ENCODE measurements around the gene PLXNA3. TPM values are rescaled to one million over a fixed set of nuclear protein-coding genes. Genes with fewer than 3 reads are reported as not detected.

Gene PLXNA3
- total and polyA plus RNA-seq, 2 experiments from 2014 or later, result 2.7 to 5.4 TPM

DNA sequence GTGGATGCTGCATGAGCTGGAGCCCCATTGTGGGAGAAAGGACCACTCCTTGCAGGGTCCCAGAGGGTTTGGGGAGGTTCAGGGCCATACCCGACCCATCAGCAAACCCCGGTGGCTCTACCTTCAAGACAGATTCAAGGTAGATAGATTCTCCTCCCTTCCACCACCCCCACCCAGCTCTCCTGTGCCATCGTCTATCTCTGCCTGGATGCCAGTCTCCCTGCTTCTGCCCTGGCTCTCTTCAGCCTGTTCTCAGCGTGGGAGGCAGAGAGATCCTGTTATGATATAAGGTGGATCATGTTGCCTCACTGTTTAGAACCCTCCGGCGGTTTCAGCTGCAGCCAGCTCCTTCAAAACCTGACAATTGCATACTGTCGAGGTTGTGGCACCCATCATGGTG is 15.6 kb downstream of the PLXNA3 start:
- H3K27ac Mint-ChIP-seq, result no peak overlapping the region
- H3K4me1 Mint-ChIP-seq, result no peaks in the 10 kb centered on the region
- no peaks in the 10 kb centered on the region for H3K27me3 ChIP-seq (ENCODE audit: insufficient read depth)
- DNase-seq (ENCODE audit: low spot score), result no peak
- no peak overlapping the region for H3K4me3 Mint-ChIP-seq
- H3K27ac ChIP-seq (ENCODE audit: low read depth), result no peak overlapping the region
- H4K20me1 ChIP-seq (replicated peaks; ENCODE audit: insufficient read depth), result no peaks in the 10 kb centered on the region; the same call in 1 of the 2 replicates
- H3K27me3 Mint-ChIP-seq (ENCODE audit: insufficient read depth, low read depth, poor library complexity), result peaks cover 8% of the 10 kb centered on the region
- H3K9me3 Mint-ChIP-seq, result no peaks in the 10 kb centered on the region
- no peak overlapping the region for H3K4me2 ChIP-seq
- no peaks in the 10 kb centered on the region for H3K79me2 ChIP-seq (replicated peaks; ENCODE audit: insufficient read depth)
- H3F3A ChIP-seq (replicated peaks; ENCODE audit: low read depth), result no peaks in the 10 kb centered on the region
- H3K4me1 ChIP-seq (ENCODE audit: insufficient read depth), result no peaks in the 10 kb centered on the region
- H3K9me2 ChIP-seq (ENCODE audit: insufficient read depth), result no peaks in the 10 kb centered on the region
- no peak overlapping the region for H2AFZ ChIP-seq
- H3K36me3 ChIP-seq (ENCODE audit: insufficient read depth), result no peaks in the 10 kb centered on the region
- H3K36me3 Mint-ChIP-seq (ENCODE audit: low read depth), result peaks cover 10% of the 10 kb centered on the region
- H3K4me3 ChIP-seq, result no peak overlapping the region
- ATAC-seq, result no peak
- TF ChIP-seq ETS1 (IDR thresholded peaks at IDR 0.05) (no peak), CREB1 (CRISPR knock-in tag; IDR thresholded peaks at IDR 0.05; ENCODE audit: low read depth) (no peak), EZH2phosphoT487 (IDR thresholded peaks at IDR 0.05; ENCODE audit: unreplicated experiment) (no peak), ZNF331 (CRISPR knock-in tag; IDR thresholded peaks at IDR 0.05; ENCODE audit: low read depth) (no peak), POLR2AphosphoS5 (IDR thresholded peaks at IDR 0.05; ENCODE audit: low read depth) (no peak), STAT1 (IDR thresholded peaks at IDR 0.05; ENCODE audit: unreplicated experiment) (no peak), REST (IDR thresholded peaks at IDR 0.05; ENCODE audit: unreplicated experiment) (no peak), NANOG (IDR thresholded peaks at IDR 0.05; ENCODE audit: borderline replicate concordance) (no peak), JUNB (IDR thresholded peaks at IDR 0.05; ENCODE audit: unreplicated experiment) (no peak), EZH2 (IDR thresholded peaks at IDR 0.05; ENCODE audit: low read depth, unreplicated experiment) (no peak), ZNF114 (CRISPR knock-in tag; IDR thresholded peaks at IDR 0.05) (no peak)
- TF ChIP-seq, protein P1, sequence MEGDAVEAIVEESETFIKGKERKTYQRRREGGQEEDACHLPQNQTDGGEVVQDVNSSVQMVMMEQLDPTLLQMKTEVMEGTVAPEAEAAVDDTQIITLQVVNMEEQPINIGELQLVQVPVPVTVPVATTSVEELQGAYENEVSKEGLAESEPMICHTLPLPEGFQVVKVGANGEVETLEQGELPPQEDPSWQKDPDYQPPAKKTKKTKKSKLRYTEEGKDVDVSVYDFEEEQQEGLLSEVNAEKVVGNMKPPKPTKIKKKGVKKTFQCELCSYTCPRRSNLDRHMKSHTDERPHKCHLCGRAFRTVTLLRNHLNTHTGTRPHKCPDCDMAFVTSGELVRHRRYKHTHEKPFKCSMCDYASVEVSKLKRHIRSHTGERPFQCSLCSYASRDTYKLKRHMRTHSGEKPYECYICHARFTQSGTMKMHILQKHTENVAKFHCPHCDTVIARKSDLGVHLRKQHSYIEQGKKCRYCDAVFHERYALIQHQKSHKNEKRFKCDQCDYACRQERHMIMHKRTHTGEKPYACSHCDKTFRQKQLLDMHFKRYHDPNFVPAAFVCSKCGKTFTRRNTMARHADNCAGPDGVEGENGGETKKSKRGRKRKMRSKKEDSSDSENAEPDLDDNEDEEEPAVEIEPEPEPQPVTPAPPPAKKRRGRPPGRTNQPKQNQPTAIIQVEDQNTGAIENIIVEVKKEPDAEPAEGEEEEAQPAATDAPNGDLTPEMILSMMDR (conservative IDR thresholded peaks at IDR 0.05; ENCODE audit: low read depth in 2 of 2), result no peak
- TF ChIP-seq, protein P2, sequence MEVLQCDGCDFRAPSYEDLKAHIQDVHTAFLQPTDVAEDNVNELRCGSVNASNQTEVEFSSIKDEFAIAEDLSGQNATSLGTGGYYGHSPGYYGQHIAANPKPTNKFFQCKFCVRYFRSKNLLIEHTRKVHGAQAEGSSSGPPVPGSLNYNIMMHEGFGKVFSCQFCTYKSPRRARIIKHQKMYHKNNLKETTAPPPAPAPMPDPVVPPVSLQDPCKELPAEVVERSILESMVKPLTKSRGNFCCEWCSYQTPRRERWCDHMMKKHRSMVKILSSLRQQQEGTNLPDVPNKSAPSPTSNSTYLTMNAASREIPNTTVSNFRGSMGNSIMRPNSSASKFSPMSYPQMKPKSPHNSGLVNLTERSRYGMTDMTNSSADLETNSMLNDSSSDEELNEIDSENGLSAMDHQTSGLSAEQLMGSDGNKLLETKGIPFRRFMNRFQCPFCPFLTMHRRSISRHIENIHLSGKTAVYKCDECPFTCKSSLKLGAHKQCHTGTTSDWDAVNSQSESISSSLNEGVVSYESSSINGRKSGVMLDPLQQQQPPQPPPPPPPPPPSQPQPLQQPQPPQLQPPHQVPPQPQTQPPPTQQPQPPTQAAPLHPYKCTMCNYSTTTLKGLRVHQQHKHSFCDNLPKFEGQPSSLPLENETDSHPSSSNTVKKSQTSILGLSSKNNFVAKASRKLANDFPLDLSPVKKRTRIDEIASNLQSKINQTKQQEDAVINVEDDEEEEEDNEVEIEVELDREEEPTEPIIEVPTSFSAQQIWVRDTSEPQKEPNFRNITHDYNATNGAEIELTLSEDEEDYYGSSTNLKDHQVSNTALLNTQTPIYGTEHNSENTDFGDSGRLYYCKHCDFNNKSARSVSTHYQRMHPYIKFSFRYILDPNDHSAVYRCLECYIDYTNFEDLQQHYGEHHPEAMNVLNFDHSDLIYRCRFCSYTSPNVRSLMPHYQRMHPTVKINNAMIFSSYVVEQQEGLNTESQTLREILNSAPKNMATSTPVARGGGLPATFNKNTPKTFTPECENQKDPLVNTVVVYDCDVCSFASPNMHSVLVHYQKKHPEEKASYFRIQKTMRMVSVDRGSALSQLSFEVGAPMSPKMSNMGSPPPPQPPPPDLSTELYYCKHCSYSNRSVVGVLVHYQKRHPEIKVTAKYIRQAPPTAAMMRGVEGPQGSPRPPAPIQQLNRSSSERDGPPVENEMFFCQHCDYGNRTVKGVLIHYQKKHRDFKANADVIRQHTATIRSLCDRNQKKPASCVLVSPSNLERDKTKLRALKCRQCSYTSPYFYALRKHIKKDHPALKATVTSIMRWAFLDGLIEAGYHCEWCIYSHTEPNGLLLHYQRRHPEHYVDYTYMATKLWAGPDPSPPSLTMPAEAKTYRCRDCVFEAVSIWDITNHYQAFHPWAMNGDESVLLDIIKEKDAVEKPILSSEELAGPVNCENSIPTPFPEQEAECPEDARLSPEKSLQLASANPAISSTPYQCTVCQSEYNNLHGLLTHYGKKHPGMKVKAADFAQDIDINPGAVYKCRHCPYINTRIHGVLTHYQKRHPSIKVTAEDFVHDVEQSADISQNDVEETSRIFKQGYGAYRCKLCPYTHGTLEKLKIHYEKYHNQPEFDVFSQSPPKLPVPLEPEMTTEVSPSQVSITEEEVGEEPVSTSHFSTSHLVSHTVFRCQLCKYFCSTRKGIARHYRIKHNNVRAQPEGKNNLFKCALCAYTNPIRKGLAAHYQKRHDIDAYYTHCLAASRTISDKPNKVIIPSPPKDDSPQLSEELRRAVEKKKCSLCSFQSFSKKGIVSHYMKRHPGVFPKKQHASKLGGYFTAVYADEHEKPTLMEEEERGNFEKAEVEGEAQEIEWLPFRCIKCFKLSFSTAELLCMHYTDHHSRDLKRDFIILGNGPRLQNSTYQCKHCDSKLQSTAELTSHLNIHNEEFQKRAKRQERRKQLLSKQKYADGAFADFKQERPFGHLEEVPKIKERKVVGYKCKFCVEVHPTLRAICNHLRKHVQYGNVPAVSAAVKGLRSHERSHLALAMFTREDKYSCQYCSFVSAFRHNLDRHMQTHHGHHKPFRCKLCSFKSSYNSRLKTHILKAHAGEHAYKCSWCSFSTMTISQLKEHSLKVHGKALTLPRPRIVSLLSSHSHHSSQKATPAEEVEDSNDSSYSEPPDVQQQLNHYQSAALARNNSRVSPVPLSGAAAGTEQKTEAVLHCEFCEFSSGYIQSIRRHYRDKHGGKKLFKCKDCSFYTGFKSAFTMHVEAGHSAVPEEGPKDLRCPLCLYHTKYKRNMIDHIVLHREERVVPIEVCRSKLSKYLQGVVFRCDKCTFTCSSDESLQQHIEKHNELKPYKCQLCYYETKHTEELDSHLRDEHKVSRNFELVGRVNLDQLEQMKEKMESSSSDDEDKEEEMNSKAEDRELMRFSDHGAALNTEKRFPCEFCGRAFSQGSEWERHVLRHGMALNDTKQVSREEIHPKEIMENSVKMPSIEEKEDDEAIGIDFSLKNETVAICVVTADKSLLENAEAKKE (CRISPR knock-in tag; IDR thresholded peaks at IDR 0.05), result no peak

Data from GM23338 (cell line).